ENCODE data around the gene DSN1. TPM values are rescaled to one million over a fixed set of nuclear protein-coding genes. Genes with fewer than 3 reads are reported as not detected.

The DSN1 gene
- total RNA-seq, 1 experiment from 2014 or later, result 27.2 TPM

DNA sequence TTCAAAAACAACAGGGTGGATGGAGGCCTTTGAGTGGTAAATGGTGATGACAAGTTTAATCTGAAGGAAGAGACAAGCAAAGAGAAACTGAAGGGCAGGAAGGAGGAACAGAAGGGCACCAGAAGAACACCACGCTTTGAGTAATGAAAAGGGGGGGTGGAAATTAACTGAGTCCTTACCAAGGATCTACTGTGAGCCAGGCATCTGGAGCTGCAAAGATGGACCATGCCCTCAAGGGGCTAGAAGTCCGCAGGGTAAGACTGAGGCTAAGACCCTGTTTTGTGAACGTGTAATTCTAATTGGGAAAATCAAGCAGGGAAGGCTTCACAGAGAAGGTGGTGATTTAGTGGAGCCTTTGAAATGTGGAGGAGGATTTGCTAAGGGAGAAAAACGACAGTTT is 29.3 kb downstream of the DSN1 start:
- no peaks in the 10 kb centered on the region for H3K9me3 ChIP-seq (ENCODE audit: control insufficient read depth, insufficient read depth, low read depth, low read length)
- no peaks in the 10 kb centered on the region for H3K27me3 ChIP-seq (ENCODE audit: control insufficient read depth, insufficient read depth, low read length)
- in situ Hi-C loops (cut with HindIII; ENCODE audit: low pct_unique_long_range_greater_than_20kb, low sequenced_read_pairs), result no loop called here
- ATAC-seq, result no peak
- H3K4me1 ChIP-seq (ENCODE audit: control insufficient read depth, insufficient read depth, low read length), result peaks cover 8% of the 10 kb centered on the region
- ChIA-PET CTCF (interaction anchor here (0.6 kb wide), 1 partner anchor 177 kb away, joined by 7 read pairs; no protein-coding TSS in a partner anchor), POLR2A (no interaction called here)
- DNase-seq (ENCODE audit: low read depth, low spot score), result no peak
- intact Hi-C loops (cut with micrococcal nuclease; ENCODE audit: unreplicated experiment), result no loop called here
- no peaks in the 10 kb centered on the region for H3K36me3 ChIP-seq (ENCODE audit: control insufficient read depth, insufficient read depth, low read length)
- no peak overlapping the region; the same call in 1 of the 2 replicates for H3K27ac ChIP-seq (ENCODE audit: low read length)
- BruUV-seq (replicated peaks), result no TSS peak
- no peak overlapping the region; a peak in 1 of 4 replicates for H3K4me3 ChIP-seq (ENCODE audit: low read depth in 2 of 2, low read length in 2 of 2)
- TF ChIP-seq TCF7L2 (IDR thresholded peaks at IDR 0.05; ENCODE audit: low read depth, low read length) (no peak), CTCF (IDR thresholded peaks at IDR 0.05) (no peak), REST (IDR thresholded peaks at IDR 0.05; ENCODE audit: insufficient read depth in 1 of 2, low read depth in 2 of 2, low read length in 1 of 2) (no peak), SIN3A (IDR thresholded peaks at IDR 0.05; ENCODE audit: borderline replicate concordance, insufficient read depth, low read depth, low read length) (no peak), POLR2AphosphoS5 (IDR thresholded peaks at IDR 0.05; ENCODE audit: low read depth, low read length) (no peak)

DNA sequence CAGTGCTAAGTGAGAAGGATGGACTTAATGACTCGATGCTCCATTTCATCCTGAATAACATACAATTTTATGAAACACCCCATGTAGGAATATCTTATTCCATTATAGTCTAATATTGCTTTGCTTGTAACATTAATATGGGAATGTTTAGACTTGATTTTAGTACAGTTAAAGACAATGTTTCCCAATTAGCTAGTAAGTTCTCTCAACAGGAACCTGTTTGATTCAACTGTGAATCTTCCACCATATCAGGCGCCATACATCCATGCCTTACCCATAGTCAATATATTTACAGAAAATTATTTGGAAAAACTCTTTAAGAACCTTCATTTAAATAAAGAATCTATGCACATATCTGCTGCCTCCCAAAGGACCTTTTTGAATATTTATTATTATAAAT is 31.0 kb downstream of the DSN1 start:
- H3K9me3 ChIP-seq (ENCODE audit: control insufficient read depth, insufficient read depth, low read depth, low read length), result no peaks in the 10 kb centered on the region
- DNase-seq (ENCODE audit: low read depth, low spot score), result no peak
- no peak for TF ChIP-seq POLR2AphosphoS5 (IDR thresholded peaks at IDR 0.05; ENCODE audit: low read depth, low read length)
- TF ChIP-seq REST (IDR thresholded peaks at IDR 0.05; ENCODE audit: insufficient read depth in 1 of 2, low read depth in 2 of 2, low read length in 1 of 2), result no peak
- TF ChIP-seq CTCF (IDR thresholded peaks at IDR 0.05), result no peak
- no peak for TF ChIP-seq TCF7L2 (IDR thresholded peaks at IDR 0.05; ENCODE audit: low read depth, low read length)
- no peak for TF ChIP-seq SIN3A (IDR thresholded peaks at IDR 0.05; ENCODE audit: borderline replicate concordance, insufficient read depth, low read depth, low read length)
- no peak for ATAC-seq
- no peaks in the 10 kb centered on the region for H3K27me3 ChIP-seq (ENCODE audit: control insufficient read depth, insufficient read depth, low read length)
- no peak overlapping the region for H3K4me3 ChIP-seq (ENCODE audit: low read depth in 2 of 2, low read length in 2 of 2)
- H3K36me3 ChIP-seq (ENCODE audit: control insufficient read depth, insufficient read depth, low read length), result no peaks in the 10 kb centered on the region
- BruUV-seq (replicated peaks), result no TSS peak
- no peak overlapping the region for H3K27ac ChIP-seq (ENCODE audit: low read length)
- intact Hi-C loops (cut with micrococcal nuclease; ENCODE audit: unreplicated experiment) (no loop called here), in situ Hi-C loops (cut with HindIII; ENCODE audit: low pct_unique_long_range_greater_than_20kb, low sequenced_read_pairs) (no loop called here)
- CTCF ChIA-PET, result no interaction called here
- peaks cover 8% of the 10 kb centered on the region for H3K4me1 ChIP-seq (ENCODE audit: control insufficient read depth, insufficient read depth, low read length)
- POLR2A ChIA-PET, result no interaction called here

Data from Panc1 (cell line).